ENCODE results near the gene MED13L. TPM values are rescaled to one million over a fixed set of nuclear protein-coding genes. Genes with fewer than 3 reads are reported as not detected.

The MED13L gene
- total and polyA plus RNA-seq, 2 experiments from 2014 or later, result 11.7 to 88.7 TPM

- Histone ChIP-seq H3K27ac (no peak overlapping the region), H3F3A (ENCODE audit: insufficient read depth) (peaks cover 8% of the 10 kb centered on the region), H3K4me3 (no peak overlapping the region), H3K4me2 (ENCODE audit: unreplicated experiment) (no peak overlapping the region), H3K36me3 (ENCODE audit: low read depth) (no peaks in the 10 kb centered on the region), H3K79me2 (ENCODE audit: insufficient read depth) (no peaks in the 10 kb centered on the region), H3K27me3 (replicated peaks; ENCODE audit: insufficient read depth) (no peaks in the 10 kb centered on the region), H2AFZ (no peak overlapping the region), H3K4me1 (ENCODE audit: insufficient read depth) (peaks cover 11% of the 10 kb centered on the region), H3K9me2 (ENCODE audit: insufficient read depth) (no peaks in the 10 kb centered on the region), H3K9me3 (ENCODE audit: low read depth) (no peaks in the 10 kb centered on the region), H3K9ac (no peak overlapping the region), H4K20me1 (ENCODE audit: insufficient read depth) (no peaks in the 10 kb centered on the region)
- no peak for TF ChIP-seq EZH2phosphoT487 (IDR thresholded peaks at IDR 0.05; ENCODE audit: insufficient read depth, low read depth)
- TF ChIP-seq EZH2 (IDR thresholded peaks at IDR 0.05; ENCODE audit: insufficient read depth, poor library complexity, severe bottlenecking), result no peak
- in situ Hi-C loops (cut with MboI), result loop anchor here (25.0 kb wide), 1 partner anchor 1937 kb away; no protein-coding TSS in a partner anchor
- 66 to 67% methylated on average over 5 of the region's 5 CpGs for WGBS, 2 experiments (ENCODE audit: low coverage in 1 of 2, low lambda C conversion rate in 2 of 2, missing lambda C conversion rate in 2 of 2)
- no peak for DNase-seq
Measured at GRCh38 chr12:115923851-115924250, 353.6 kb downstream of the MED13L start.

DNA sequence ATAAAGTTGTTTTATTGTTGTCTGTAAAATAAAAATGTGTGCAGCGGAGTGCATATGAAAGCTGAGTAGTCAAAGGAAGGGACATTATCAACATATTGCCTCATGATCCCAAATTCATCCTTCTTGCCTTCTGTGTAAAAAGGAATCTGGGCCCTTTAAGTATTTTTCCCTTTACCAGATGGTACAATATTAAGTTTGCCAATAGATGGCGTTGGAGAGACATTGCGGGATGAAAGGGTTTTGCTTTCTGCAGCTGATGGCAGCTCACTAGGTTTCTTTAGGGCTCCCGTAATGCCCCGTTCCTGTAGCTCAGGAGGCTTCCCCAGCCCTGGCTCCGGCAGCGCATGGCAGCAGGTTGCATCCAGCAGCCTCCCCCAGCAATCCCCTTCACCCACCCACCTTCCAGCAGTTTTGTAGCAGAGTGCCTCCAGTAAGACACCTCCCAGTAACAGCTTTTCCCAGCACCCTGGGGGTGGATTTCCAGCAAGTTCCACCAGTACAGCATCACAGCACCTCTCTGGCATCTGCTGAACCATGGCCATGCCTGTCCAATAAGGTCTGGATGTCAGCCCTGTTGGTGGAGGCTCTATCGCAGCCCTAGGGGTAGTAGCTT, 354.4 kb downstream of the MED13L start:
- in situ Hi-C loops (cut with MboI), result loop anchor here (25.0 kb wide), 1 partner anchor 1936 kb away; no protein-coding TSS in a partner anchor
- no peaks in the 10 kb centered on the region for H3K36me3 ChIP-seq (ENCODE audit: low read depth)
- no peak overlapping the region for H3K4me3 ChIP-seq
- TF ChIP-seq EZH2 (IDR thresholded peaks at IDR 0.05; ENCODE audit: insufficient read depth, poor library complexity, severe bottlenecking) (no peak), EZH2phosphoT487 (IDR thresholded peaks at IDR 0.05; ENCODE audit: insufficient read depth, low read depth) (no peak)
- no peaks in the 10 kb centered on the region for H3K27me3 ChIP-seq (replicated peaks; ENCODE audit: insufficient read depth)
- H2AFZ ChIP-seq, result no peak overlapping the region
- peaks cover 8% of the 10 kb centered on the region for H3F3A ChIP-seq (ENCODE audit: insufficient read depth)
- no peak overlapping the region for H3K4me2 ChIP-seq (ENCODE audit: unreplicated experiment)
- WGBS, 2 experiments (ENCODE audit: low coverage in 1 of 2, low lambda C conversion rate in 2 of 2, missing lambda C conversion rate in 2 of 2), result 65 to 66% methylated on average over 7 to 8 of the region's 8 CpGs
- peak; percentile 16 for DNase-seq
- no peak overlapping the region for H3K27ac ChIP-seq
- H3K4me1 ChIP-seq (ENCODE audit: insufficient read depth), result peaks cover 11% of the 10 kb centered on the region
- H3K79me2 ChIP-seq (ENCODE audit: insufficient read depth), result no peaks in the 10 kb centered on the region
- H4K20me1 ChIP-seq (ENCODE audit: insufficient read depth), result no peaks in the 10 kb centered on the region
- no peak overlapping the region for H3K9ac ChIP-seq
- H3K9me3 ChIP-seq (ENCODE audit: low read depth), result no peaks in the 10 kb centered on the region
- H3K9me2 ChIP-seq (ENCODE audit: insufficient read depth), result no peaks in the 10 kb centered on the region

DNA sequence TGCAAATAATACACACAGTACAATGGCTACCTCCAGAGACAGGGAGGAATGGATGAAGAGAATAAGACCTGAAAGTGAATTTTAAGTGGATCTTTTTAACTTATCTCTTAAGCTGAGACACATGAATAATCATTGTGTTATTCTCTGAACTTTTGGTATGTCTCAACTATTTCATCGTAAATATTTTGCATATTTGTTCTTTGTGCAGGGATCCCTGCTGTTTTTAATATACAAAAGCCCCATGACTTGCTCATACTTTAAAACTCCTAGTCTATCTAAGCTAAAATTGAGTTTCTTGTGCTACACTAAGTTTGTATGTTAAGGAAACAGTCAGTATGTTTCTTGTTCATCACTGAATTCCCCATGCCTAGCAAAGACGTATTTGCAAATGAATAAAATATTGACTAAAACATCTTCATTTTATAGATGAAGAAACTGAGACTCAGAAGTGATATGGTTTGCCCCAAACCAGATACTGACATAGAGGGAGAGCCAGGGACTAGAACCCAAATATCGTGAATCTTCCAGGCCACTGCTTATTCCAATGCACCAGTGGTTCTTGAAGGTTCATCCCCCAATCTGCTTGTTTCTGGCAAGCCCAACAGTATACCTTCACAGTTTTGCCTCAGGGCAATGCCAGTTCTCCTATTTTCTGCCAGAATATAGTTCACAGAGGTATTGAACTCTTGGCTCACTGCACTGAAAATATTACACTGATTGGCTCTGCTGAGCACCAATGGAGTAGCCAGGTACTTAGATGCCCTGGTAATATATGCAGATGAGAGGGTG, 356.9 kb downstream of the MED13L start:
- in situ Hi-C loops (cut with MboI), result loop anchor here (25.0 kb wide), 1 partner anchor 1933 kb away; no protein-coding TSS in a partner anchor
- no peak overlapping the region for H3K27ac ChIP-seq
- TF ChIP-seq EZH2phosphoT487 (IDR thresholded peaks at IDR 0.05; ENCODE audit: insufficient read depth, low read depth) (no peak), EZH2 (IDR thresholded peaks at IDR 0.05; ENCODE audit: insufficient read depth, poor library complexity, severe bottlenecking) (no peak)
- H3K27me3 ChIP-seq (replicated peaks; ENCODE audit: insufficient read depth), result no peaks in the 10 kb centered on the region
- H2AFZ ChIP-seq, result no peak overlapping the region
- DNase-seq, result peak; percentile 32
- peaks cover 11% of the 10 kb centered on the region for H3K4me1 ChIP-seq (ENCODE audit: insufficient read depth)
- no peak overlapping the region for H3K4me3 ChIP-seq
- no peaks in the 10 kb centered on the region for H3K36me3 ChIP-seq (ENCODE audit: low read depth)
- no peaks in the 10 kb centered on the region for H3K79me2 ChIP-seq (ENCODE audit: insufficient read depth)
- H3F3A ChIP-seq (ENCODE audit: insufficient read depth), result peaks cover 8% of the 10 kb centered on the region
- no peaks in the 10 kb centered on the region for H3K9me2 ChIP-seq (ENCODE audit: insufficient read depth)
- H4K20me1 ChIP-seq (ENCODE audit: insufficient read depth), result no peaks in the 10 kb centered on the region
- H3K9ac ChIP-seq, result no peak overlapping the region
- WGBS, 2 experiments (ENCODE audit: low coverage in 1 of 2, low lambda C conversion rate in 2 of 2, missing lambda C conversion rate in 2 of 2), result 34 to 42% methylated on average over 3 of the region's 3 CpGs
- peak overlapping the region; percentile 24 for H3K4me2 ChIP-seq (ENCODE audit: unreplicated experiment)
- no peaks in the 10 kb centered on the region for H3K9me3 ChIP-seq (ENCODE audit: low read depth)

- Histone ChIP-seq H3K36me3 (ENCODE audit: low read depth) (no peaks in the 10 kb centered on the region), H3K79me2 (ENCODE audit: insufficient read depth) (no peaks in the 10 kb centered on the region), H3F3A (ENCODE audit: insufficient read depth) (peaks cover 8% of the 10 kb centered on the region), H4K20me1 (ENCODE audit: insufficient read depth) (no peaks in the 10 kb centered on the region), H3K27ac (no peak overlapping the region), H3K4me3 (no peak overlapping the region), H3K9me3 (ENCODE audit: low read depth) (no peaks in the 10 kb centered on the region), H3K27me3 (replicated peaks; ENCODE audit: insufficient read depth) (no peaks in the 10 kb centered on the region), H3K9me2 (ENCODE audit: insufficient read depth) (no peaks in the 10 kb centered on the region), H2AFZ (no peak overlapping the region), H3K4me2 (ENCODE audit: unreplicated experiment) (no peak overlapping the region), H3K9ac (no peak overlapping the region), H3K4me1 (ENCODE audit: insufficient read depth) (peaks cover 11% of the 10 kb centered on the region)
- in situ Hi-C loops (cut with MboI), result loop anchor here (10.0 to 25.0 kb wide), 2 partner anchors 1254 to 1931 kb away; no protein-coding TSS in a partner anchor
- no peak for DNase-seq
- whole genome bisulfite sequencing, 2 experiments (ENCODE audit: low coverage in 1 of 2, low lambda C conversion rate in 2 of 2, missing lambda C conversion rate in 2 of 2), result 48% methylated on average over 7 of the region's 7 CpGs
- TF ChIP-seq EZH2phosphoT487 (IDR thresholded peaks at IDR 0.05; ENCODE audit: insufficient read depth, low read depth) (no peak), EZH2 (IDR thresholded peaks at IDR 0.05; ENCODE audit: insufficient read depth, poor library complexity, severe bottlenecking) (no peak)
Measured at GRCh38 chr12:115918763-115919162, 358.7 kb downstream of the MED13L start.
